Measurements from ENCODE around the gene KIF3A.
"Not testable (repeated sequence)": the region's sequence is repeated elsewhere in the genome, so short reads cannot be mapped to it uniquely, and the experiment has no call there.

KIF3A gene

DNA sequence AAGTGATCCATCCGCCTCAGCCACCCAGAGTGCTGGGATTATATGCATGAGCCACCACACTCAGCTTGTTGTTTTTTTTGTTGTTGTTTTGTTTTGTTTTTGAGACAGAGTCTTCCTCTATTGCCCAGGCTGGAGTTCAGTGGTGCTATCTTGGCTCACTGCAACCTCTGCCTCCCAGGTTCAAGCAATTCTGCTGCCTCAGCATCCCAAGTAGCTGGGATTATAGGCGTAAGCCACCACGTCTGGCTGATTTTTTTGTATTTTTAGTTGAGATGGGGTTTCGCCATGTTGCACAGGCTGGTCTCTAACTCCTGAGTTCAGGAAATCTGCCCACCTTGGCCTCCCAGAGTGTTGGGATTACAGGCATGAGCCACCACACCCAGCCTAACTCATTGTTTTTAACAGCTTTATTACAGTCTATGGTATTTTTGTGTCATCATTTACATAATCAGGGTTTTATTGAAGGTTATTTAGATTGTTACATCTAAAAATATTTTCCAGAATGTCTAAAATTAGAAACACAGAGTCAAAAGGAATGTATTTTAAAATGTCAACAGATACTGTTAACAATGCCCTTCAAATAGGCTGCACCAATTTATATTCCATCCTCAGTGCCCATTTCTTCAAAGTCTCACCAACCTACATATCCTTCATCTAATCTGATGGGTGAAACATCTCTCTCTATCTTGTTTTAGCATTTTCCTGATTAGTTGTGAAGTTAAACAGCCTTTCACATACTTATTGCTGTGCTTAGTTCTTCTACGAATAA is 18.6 kb downstream of the KIF3A start:
- DNase-seq (ENCODE audit: low spot score), result no peak

DNA sequence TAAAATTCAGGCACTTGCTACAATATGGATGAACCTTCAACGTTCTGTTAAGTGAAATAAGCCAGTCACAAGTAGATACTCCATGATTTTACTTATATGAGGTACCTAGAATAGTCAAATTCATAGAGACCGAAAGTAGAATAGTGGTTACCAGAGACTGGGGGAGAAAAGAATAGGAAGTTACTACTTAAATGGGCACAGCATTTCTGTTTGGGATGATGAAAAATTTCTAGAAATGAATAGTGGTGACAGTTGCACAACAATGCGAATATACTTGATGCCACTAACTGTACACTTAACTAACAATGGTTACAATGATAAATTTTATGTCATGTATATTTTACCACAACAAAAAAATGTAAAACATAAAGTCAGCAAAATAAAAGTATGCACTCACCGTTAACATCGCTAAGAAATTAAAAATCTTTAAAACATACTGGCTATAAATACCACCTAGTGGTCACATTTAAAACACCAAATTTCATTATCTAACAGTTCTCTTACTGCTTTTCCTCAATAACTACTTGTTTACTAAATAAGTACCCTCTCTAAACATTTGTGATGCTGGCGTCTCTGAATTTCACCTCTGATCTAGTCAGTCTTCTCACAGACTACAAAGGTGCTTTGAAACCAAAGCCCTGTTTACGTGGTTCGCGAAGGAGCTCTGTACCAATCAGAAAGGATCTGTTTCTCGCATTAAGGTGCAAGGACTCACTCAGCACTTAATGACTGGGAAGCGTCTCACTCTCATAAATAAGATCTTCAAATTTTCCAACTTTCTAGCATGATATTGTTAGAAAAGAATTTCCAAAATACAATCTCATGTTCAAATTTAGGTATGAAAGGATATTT is 22.7 kb downstream of the KIF3A start:
- no peak for DNase-seq (ENCODE audit: low spot score)

DNA sequence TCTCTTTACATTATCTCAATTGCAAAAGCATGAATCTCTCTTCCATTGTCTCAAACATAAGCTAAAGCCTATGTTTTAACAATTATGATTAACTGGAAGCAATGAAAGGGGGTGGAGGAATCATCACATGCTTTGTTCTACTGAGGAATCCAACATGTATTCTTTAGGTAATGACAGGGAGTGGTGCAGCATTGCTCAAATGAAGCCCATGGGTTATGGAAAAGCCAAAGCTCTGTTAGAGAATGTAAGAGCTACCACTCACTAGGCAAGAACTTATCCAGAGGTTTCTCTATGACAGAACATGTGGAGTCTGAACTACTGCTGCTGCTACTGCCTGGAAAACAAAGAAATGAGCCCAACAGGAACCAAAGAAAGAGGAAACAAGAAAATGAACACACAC is 28.7 kb downstream of the KIF3A start:
- DNase-seq (ENCODE audit: low spot score), result no peak

DNA sequence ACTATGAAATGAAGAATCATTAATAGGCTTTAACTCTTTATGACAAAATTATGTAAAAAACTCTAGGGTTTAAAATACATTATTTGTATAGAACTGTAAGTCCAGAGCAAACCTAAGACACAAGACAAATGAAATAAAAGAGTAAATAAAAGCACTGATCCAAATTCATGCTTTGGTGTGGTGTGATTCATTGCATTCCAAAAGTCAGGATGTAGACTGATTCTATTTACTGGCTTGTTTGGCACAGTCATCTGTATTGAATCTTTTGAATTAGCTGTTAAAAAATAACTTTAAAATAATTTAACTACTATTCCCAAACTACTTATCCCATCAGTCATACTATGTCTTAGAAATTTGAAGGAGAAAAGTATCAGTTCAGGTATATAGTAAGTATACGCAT is 32.5 kb downstream of the KIF3A start:
- no peak for DNase-seq (ENCODE audit: low spot score)

DNA sequence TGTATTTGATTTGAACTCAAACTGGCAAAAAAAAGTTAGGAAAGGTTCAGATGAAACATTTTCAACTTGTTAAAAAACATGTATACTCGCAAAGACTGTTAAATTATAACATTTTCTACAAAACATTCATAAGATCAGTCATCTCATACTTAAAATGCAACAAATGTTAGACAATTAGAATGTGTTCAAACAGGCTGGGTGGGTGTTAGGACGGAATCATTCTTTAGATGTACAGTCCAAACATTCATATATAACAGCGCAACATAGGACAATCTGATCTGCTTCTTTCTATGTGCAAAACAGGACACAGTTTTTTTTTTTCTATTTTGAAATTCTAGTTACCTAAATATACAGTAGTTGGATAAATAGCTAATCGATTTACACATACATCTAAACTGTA is 41.4 kb downstream of the KIF3A start:
- no peak for DNase-seq (ENCODE audit: low spot score)

DNA sequence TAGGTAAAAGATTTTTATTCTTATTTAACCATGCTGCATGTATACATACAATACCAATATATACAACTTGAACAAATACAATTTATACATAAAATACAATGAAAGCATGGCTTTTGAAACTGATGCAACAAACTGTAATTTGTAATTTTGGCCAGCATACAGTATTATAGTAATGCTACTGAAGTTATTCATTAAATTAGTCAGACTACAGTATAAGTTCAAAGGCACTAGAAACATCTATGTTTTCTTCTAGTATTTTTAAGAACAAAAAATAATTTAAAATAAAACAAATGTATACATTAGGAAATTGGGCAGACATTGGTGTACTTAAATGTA is 44.7 kb downstream of the KIF3A start:
- no peak for DNase-seq (ENCODE audit: low spot score)

DNA sequence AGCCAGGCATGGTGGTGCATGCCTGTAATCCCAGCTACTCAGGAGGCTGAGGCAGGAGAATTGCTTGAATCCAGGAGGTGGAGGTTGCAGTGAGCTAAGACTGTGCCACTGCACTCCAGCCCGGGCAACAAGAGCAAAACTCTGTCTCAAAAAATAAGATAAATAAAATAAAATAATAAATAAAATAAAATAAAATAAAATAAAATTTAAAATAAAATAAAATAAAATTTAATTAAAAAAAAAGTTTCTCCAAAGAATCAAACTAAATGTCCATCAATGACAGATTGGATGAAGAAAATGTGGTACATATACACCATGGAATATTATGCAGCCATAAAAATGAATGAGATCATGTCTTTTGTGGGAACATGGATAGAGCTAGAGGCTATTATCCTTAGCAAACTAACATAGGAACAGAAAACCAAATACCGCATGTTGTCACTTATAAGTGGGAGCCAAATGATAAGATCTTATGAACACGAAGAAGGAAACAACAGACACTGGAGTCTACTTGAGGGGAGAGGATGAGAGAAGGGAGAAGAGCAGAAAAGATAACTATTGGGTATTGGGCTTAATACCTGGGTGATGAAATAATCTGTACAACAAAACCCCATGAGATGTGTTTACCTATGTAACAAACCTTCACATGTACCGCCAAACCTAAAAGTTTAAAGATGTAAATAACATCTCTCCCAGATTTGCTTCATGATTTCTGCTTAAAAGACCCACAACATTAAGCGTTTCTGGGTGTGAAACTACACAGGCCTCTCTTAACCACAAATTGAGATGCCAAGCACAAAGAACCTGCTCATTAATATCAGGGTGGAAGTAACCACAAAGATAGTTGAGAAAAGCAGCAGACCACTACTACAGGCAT is 45.4 kb downstream of the KIF3A start:
- DNase-seq (ENCODE audit: low spot score), result not testable (repeated sequence)

DNA sequence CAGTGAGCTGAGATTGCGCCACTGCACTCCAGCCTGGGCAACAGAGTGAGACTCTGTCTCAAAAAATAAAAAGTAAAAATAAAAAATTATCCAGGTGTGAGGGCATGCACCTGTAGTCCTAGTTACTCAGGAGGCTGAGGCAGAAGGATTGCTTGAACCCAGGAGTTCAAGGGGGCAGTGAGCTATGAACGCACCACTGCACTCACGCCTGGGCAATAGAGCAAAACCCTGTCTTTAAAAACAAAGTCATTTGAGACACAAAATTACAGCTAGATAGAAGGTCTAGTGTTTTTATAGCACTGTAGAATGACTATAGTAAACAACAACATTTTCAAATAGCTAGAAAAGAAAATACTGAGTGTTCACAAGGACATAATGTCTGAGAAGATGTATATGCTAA is 47.2 kb downstream of the KIF3A start:
- no peak for DNase-seq (ENCODE audit: low spot score)

DNA sequence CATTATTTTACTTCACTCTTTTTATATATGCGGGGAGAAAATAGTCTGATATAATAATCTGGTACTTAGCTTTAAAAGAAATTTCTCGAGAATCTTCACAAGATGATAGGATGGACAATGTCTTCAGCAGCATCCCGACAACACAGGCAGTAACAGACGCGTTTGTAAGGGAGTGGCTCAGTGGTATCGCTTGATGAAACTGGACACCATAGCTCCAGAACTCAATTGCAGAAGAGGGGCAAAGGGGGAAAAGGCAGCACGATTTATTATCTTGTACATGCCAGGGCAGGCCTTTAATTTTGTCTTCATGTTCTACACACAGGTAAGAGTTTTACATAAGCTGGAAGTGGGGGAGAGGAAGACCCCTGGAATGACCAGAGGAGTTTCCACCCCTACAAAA is 47.8 kb downstream of the KIF3A start:
- DNase-seq (ENCODE audit: low spot score), result no peak

DNA sequence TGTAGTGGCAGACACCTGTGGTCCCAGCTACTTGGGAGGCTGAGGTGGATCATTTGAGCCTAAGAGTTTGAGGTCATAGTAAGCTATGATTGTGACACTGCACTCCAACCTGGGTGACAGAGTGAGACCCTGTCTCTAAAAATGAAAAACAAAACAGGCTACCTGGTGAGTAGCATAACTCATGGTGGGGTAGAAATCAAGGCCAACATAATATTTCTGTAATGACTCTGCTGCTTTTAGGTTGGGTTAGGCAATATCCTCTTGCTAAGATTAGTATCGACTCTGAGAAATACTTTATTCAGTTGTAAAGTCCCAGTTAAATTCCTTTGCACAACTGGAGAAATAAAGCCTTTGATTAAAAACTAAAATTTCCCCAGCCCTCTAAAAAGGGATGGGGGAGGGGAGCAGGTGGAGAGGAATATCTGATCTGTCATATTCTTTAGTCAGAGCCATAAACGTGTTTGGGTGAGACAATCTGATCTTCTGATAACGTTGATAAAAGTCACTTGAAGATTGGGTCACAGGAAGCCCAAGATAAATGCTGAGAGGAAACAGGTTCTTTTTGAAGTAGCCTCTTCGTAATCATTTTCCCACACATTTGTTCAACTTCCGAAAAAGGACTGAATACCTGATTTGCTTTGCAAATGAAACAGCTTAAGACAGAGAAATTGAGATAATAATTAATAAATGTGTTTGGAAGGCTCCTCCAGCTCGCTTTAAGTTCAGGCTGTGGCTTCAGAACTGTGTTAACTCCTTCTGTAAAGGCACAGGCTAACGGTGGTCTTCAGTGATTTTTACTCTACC is 48.6 kb downstream of the KIF3A start:
- no peak for DNase-seq (ENCODE audit: low spot score)

DNA sequence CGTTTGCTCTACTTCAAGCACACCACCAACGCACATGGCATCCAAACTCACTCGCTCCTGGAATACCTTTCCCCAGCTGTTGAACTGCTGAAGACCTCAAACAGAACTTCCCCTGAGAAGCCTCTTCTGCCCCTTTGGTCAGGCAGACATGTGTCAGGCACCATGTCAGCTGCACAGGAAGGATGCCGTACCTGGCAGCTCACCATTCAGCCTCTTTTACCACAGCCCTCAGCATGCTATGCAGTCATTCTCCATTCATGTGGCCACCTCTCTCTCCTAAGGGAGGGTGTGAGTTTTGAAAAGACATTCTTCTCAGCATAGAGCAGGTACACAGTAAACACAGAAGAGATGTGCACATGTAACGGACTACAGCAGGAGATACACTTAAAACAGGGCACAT is 49.4 kb downstream of the KIF3A start:
- no peak for DNase-seq (ENCODE audit: low spot score)

DNA sequence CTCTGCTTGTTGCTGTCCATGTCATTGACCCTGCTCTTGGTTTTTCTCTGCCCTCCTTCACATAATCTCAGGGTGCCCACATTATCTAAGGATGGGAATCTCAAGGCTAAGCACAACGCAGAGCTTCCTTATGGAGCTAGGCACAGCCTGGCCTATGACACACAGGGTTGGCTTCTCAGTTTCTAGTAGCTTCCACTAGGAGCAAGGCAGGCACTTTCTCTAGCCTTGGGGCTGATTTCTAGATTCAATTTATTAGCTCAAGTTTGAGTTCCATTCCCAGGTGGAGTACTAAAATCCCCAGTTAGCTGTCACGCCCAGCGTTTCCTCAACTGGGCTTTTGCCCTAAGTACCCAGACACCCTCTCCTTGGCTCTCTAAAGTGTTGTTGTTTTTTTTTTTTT is 51.2 kb downstream of the KIF3A start:
- DNase-seq (ENCODE audit: low spot score), result no peak

DNA sequence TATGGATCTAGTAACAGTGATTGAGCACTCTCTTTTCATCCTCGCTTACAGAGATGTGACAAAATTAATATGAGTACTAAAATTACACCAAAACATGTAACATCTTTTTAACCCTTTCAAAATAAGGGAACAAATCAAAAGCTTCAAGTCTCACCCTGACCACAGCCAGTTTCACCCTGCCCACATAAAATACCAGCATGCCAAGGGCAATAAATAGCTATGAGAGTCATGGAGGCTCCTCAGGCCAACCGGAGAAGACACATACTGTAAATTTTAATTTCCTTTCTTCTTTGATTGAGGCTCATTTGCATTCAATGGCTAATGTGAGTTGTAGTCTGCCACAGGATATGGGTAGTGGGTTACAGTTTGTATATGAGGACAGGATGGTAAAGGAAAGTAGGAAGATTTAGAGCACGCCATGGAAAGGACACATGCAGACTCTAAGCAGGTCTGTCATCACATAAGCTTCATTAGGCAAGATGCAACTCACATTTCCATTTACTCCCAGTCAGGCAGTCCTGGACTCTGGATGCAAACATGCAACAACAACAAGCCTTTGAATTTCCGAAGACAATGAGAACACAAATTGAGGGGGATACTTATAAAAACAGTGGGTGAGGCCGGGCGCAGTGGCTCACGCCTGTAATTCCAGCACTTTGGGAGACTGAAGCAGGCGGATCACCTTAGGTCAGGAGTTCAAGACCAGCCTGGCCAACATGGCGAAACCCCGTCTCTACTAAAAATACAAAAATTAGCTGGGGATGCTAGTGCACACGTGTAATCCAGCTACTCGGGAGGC is 52.2 kb downstream of the KIF3A start:
- no peak for DNase-seq (ENCODE audit: low spot score)

DNA sequence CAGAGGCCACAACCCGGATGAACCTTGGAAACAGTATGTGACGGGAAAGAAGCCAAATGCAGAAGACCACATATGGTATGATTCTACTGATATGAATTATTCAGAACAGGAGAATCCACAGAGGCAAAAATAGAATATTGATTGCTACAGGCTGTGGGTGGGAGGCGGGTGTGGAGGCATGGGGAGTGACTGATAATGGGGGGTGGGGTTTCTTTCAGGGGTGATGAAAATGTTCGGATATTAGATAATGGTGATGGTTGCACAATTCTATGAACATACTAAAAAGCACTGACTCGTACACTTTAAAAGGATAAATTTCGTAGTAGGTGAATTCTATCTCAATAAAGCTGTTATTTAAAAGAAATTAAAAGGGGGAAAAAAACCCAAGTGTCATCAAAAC is 52.9 kb downstream of the KIF3A start:
- no peak for DNase-seq (ENCODE audit: low spot score)

DNA sequence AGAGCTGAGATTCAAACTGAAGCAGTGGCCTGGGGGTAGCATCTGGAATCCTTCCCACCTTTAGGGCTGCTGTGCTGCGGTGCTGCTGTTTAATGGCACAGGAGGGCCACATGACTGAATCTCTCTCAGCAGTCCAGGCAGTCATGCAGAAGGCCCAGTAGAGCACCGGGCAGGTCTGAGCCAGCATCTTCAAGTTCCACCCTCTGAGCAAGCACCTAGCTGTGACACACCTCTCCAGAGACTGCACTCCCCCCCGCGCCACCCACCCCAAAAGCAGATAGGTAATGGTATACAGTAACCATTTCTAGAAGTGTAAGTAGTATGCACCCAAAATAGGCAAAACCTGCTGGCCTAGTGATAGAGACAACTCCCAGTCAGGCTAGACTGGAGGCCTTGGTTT is 55.4 kb downstream of the KIF3A start:
- DNase-seq (ENCODE audit: low spot score), result no peak

DNA sequence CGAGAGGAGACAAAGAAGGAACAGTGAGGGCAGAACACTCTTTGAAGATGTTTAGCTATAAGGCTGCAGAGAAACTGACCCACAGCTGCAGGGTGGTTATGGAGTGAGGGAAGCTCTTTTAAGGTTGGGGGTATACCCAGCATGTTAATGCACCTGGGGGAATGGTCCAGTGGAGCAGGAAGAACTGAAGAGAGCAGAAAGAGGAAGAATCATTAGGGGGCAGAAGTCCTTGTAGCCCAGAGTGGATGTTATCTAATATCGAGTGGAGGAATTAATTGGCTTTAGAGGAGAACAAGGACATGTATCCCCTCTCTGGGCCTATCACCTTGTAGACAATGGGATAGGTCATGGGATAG is 55.9 kb downstream of the KIF3A start:
- DNase-seq (ENCODE audit: low spot score), result no peak

DNA sequence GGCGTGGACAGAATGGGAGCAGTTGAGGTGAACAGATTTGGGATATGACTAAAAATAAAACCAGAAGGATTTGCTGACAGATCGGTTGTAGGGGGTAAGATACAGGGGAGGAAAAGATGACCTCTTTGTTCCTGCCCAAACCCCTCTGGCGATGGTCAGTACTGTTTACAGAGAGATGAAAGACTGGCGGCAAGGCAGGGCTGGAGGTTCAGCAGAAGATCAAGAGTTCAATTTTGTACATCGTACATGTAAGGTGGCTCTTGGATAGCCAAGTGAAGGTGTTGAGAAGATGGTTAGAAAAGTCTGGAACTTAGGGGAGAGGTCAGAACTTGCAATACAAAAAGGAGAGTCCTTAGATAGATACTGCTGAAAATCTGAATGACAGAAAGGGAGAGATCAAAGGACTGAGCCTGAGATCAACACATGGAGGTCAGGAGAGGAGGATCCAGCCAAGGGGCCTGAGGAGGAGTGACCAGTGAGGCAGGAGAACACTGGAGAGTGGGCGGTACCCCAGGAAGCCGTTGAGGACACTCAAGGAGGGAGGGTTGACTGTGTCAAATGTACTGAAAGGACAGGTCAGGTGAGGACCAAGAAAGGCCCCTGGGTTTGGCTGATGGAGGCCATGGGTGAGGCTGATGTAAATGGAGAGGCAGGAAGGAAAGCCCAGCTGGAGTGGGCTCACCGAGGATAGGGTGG is 56.4 kb downstream of the KIF3A start:
- no peak for DNase-seq (ENCODE audit: low spot score)

DNA sequence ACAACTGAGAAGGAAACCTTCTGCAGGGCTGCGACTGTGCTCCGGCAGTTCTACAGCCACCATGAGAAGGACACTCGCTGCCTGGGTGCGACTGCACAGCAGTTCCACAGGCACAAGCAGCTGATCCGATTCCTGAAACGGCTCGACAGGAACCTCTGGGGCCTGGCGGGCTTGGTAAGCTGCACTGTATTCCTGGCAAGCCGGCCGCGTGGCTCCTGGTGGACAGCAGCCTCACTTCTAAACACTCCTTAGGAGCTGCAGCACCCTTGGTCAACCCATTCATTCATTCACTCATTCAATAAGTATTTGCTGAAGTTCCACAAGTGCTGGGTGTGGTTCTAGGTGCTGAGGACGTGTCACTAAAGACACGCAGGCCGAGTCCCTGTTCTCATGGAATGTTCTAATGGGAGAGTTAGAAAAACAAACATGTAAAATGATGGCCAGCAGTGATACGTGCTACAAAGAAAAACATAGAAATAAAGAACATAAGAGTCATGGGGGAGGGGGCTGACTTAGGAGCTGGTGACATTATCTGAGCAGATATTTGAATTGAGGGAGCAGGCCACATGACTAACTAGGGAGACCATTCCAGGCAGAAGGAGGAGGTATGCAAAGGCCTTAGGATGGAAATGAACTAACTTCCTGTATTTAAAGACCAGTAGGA is 57.5 kb downstream of the KIF3A start:
- no peak for DNase-seq (ENCODE audit: low spot score)

DNA sequence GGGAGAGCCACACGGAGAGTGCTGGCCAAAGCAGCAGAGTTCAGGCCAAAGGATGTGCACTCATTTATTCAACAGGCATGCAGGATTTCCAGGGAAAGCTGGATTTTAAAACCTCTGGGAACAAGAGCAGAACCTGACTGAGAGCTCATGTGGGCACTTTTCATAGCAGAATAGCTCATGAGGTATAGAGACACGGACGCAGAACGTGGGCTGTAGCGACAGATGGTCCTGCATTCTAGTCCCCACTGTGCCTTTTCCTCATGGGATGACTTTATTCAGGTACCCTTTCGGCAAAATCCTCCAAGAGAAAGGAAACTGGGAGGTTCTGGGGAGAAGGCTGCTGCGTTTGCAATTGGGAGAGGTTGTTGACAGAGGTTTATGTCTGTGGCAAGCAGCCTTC is 58.2 kb downstream of the KIF3A start:
- no peak for DNase-seq (ENCODE audit: low spot score)

DNA sequence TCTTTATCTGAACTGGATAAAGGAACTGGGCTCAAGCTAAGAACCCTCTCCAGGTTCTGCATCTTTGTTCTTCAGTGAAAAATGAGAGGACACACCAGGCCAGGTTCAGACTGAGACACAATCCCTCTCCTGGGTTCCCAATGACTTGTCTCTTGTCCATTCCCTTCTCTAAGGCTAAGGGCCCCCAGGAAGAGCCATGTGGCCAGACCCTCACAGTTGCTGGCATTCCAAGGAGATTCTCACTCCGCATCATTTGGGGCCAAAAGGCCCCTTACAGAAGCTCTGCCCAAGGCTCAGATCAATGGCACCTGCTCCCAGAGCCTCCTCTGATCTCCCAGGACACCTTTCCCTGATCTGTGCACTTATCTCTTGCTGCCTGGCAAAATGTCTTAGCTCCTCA is 58.6 kb downstream of the KIF3A start:
- DNase-seq (ENCODE audit: low spot score), result no peak

Data from LoVo (cell line).